SU-DHL-6 (cell line): ENCODE results near the gene C10orf95.

ENCODE experiments used
- EZH2phosphoT487 ChIP-seq: fragments of 200-600 bp; sonication (generic), shearing (Covaris generic); conservative IDR thresholded peaks from 2 replicates; pipeline ENCODE4 v1.6.1; 2018; ENCODE audit warnings: mild to moderate bottlenecking, antibody characterized with exemption, low read length, moderate library complexity, mixed read lengths
- TF ChIP-seq, protein P1 (sequence below): fragments of 200-600 bp; sonication (generic); IDR thresholded peaks from one replicate; pipeline ENCODE4 v1.5.1; 2017; ENCODE audit warnings: antibody characterized with exemption, mild to moderate bottlenecking, low read length, moderate library complexity; ENCODE audit not compliant: insufficient read depth, poor library complexity, severe bottlenecking

DNA sequence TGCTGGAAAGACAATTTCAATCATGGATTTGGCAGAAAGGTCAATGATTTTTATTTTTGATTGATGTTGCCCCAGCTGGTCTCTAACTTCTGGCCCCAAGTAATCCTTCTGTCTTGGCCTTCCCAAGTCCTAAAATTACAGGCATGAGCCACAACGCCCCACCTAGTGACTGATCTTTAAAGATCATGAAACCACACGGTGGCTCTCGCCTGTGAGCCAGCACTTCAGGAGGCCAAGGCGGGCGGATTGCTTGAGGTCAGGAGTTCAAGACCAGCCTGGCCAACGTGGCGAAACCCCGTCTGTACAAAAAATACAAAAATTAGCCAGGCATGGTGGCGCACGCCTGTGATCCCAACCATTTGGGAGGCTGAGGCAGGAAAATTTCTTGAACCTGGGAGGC is 12.6 kb upstream of the C10orf95 start:
- TF ChIP-seq, protein P1, sequence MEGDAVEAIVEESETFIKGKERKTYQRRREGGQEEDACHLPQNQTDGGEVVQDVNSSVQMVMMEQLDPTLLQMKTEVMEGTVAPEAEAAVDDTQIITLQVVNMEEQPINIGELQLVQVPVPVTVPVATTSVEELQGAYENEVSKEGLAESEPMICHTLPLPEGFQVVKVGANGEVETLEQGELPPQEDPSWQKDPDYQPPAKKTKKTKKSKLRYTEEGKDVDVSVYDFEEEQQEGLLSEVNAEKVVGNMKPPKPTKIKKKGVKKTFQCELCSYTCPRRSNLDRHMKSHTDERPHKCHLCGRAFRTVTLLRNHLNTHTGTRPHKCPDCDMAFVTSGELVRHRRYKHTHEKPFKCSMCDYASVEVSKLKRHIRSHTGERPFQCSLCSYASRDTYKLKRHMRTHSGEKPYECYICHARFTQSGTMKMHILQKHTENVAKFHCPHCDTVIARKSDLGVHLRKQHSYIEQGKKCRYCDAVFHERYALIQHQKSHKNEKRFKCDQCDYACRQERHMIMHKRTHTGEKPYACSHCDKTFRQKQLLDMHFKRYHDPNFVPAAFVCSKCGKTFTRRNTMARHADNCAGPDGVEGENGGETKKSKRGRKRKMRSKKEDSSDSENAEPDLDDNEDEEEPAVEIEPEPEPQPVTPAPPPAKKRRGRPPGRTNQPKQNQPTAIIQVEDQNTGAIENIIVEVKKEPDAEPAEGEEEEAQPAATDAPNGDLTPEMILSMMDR: no peak
- no peak for TF ChIP-seq EZH2phosphoT487
